ENCODE measurements around the gene FBXO42. TPM values are rescaled to one million over a fixed set of nuclear protein-coding genes. Genes with fewer than 3 reads are reported as not detected.
A peak's percentile ranks its signal among the peaks of the same experiment; 100 is the strongest.

FBXO42 gene
- total and polyA plus RNA-seq, 2 of the 13 experiments (the other 11 are each of a cell fraction or from before 2014, with no cell fraction given), result 7.6 to 17.5 TPM

- POLR2A ChIA-PET, result no interaction called here
- CTCF ChIA-PET (ENCODE audit: low intra/inter-chr PET ratio, low total read pairs), result no interaction called here
- H3K9ac ChIP-seq (ENCODE audit: insufficient read depth, low read depth, low read length), result no peak overlapping the region
- H3K27ac ChIP-seq (ENCODE audit: extremely low read length, insufficient read depth, low read length), result no peak overlapping the region
- WGBS (ENCODE audit: low lambda C conversion rate), result 96% methylated on average over 9 of the region's 10 CpGs
- no peak for ATAC-seq
- H3K4me1 ChIP-seq (ENCODE audit: insufficient read depth, low read length), result no peaks in the 10 kb centered on the region
- DNase-seq (ENCODE audit: low spot score), result no peak
- no peaks in the 10 kb centered on the region for H4K20me1 ChIP-seq (ENCODE audit: insufficient read depth, low read length)
- no peak overlapping the region for H3K4me3 ChIP-seq (replicated peaks in 1 of 3; ENCODE audit: insufficient read depth in 1 of 3, low read depth in 2 of 3, low read length in 3 of 3)
- peaks cover 65% of the 10 kb centered on the region for H3K79me2 ChIP-seq (ENCODE audit: insufficient read depth, low read length)
- H3K36me3 ChIP-seq (replicated peaks in 1 of 2; ENCODE audit: control insufficient read depth in 1 of 2, insufficient read depth in 2 of 2, low read length in 2 of 2), result no peaks in the 10 kb centered on the region; a peak in 1 of 5 replicates
- TF ChIP-seq NR2F6 (IDR thresholded peaks at IDR 0.05) (no peak), NR2F6 (CRISPR knock-in tag; IDR thresholded peaks at IDR 0.05) (peak; percentile 36; the same call in 1 of the 2 replicates), ZNF766 (CRISPR knock-in tag; IDR thresholded peaks at IDR 0.05; ENCODE audit: borderline replicate concordance) (peak; percentile 86; the same call in 1 of the 2 replicates), RARA (CRISPR knock-in tag; IDR thresholded peaks at IDR 0.05) (0 out of 2 replicates have a peak, but pooled peaks have one; percentile 7), THAP7 (CRISPR knock-in tag; IDR thresholded peaks at IDR 0.05) (no peak)
- in situ Hi-C loops (cut with HindIII; ENCODE audit: extremely low pct_ligation_motif_present, low pct_unique_long_range_greater_than_20kb) (no loop called here), intact Hi-C loops (cut with micrococcal nuclease; ENCODE audit: unreplicated experiment) (no loop called here)
- H3K4me2 ChIP-seq (ENCODE audit: low read depth, low read length), result no peak overlapping the region
- H2AFZ ChIP-seq (ENCODE audit: low read length), result no peak overlapping the region
- no peaks in the 10 kb centered on the region for H3K27me3 ChIP-seq (ENCODE audit: control insufficient read depth in 1 of 2, insufficient read depth in 2 of 2, low read length in 2 of 2)
- BruUV-seq (replicated peaks), result no TSS peak
- FAIRE-seq, result no peak
- H3K9me3 ChIP-seq (ENCODE audit: low read length), result no peaks in the 10 kb centered on the region
These were observed 9.8 kb downstream of the FBXO42 start for GRCh38 chr1:16342331-16343062.

- no peaks in the 10 kb centered on the region for H3K27me3 ChIP-seq (ENCODE audit: control insufficient read depth in 1 of 2, insufficient read depth in 2 of 2, low read length in 2 of 2)
- FAIRE-seq (no peak), DNase-seq (ENCODE audit: low spot score) (no peak), ATAC-seq (no peak)
- H3K79me2 ChIP-seq (ENCODE audit: insufficient read depth, low read length), result peaks cover 63% of the 10 kb centered on the region
- intact Hi-C loops (cut with micrococcal nuclease; ENCODE audit: unreplicated experiment) (no loop called here), in situ Hi-C loops (cut with HindIII; ENCODE audit: extremely low pct_ligation_motif_present, low pct_unique_long_range_greater_than_20kb) (no loop called here)
- peaks cover under 1% of the 10 kb centered on the region; the same call in 1 of the 2 replicates for H3K4me1 ChIP-seq (ENCODE audit: insufficient read depth, low read length)
- H3K4me3 ChIP-seq (replicated peaks in 1 of 3; ENCODE audit: insufficient read depth in 1 of 3, low read depth in 2 of 3, low read length in 3 of 3), result no peak overlapping the region
- 96% methylated on average over 1 of the region's 1 CpG for WGBS (ENCODE audit: low lambda C conversion rate)
- H3K27ac ChIP-seq (ENCODE audit: extremely low read length, insufficient read depth, low read length), result no peak overlapping the region
- POLR2A ChIA-PET, result no interaction called here
- no peak overlapping the region for H2AFZ ChIP-seq (ENCODE audit: low read length)
- no peak overlapping the region for H3K4me2 ChIP-seq (ENCODE audit: low read depth, low read length)
- no peaks in the 10 kb centered on the region for H4K20me1 ChIP-seq (ENCODE audit: insufficient read depth, low read length)
- 0 out of 5 replicates have a peak, but pooled peaks cover 0 to 3% of the 10 kb centered on the region in 2 experiments for H3K36me3 ChIP-seq (replicated peaks in 1 of 2; ENCODE audit: control insufficient read depth in 1 of 2, insufficient read depth in 2 of 2, low read length in 2 of 2)
- H3K9ac ChIP-seq (ENCODE audit: insufficient read depth, low read depth, low read length), result no peak overlapping the region
- CTCF ChIA-PET (ENCODE audit: low intra/inter-chr PET ratio, low total read pairs), result no interaction called here
- H3K9me3 ChIP-seq (ENCODE audit: low read length), result no peaks in the 10 kb centered on the region
- BruUV-seq (replicated peaks), result no TSS peak
- TF ChIP-seq TARDBP (CRISPR knock-in tag; IDR thresholded peaks at IDR 0.05) (no peak), HCFC1 (IDR thresholded peaks at IDR 0.05; ENCODE audit: low read depth, low read length) (no peak), DMAP1 (CRISPR knock-in tag; IDR thresholded peaks at IDR 0.05) (no peak), ZNF335 (CRISPR knock-in tag; IDR thresholded peaks at IDR 0.05) (no peak), POLR2AphosphoS5 (IDR thresholded peaks at IDR 0.05; ENCODE audit: low read depth, low read length) (no peak), IRF2 (CRISPR knock-in tag; IDR thresholded peaks at IDR 0.05) (no peak), ZNF264 (CRISPR knock-in tag; IDR thresholded peaks at IDR 0.05) (no peak), ZNF773 (CRISPR knock-in tag; IDR thresholded peaks at IDR 0.05; ENCODE audit: borderline replicate concordance) (no peak), ESRRA (CRISPR knock-in tag; IDR thresholded peaks at IDR 0.05; ENCODE audit: low read depth) (no peak), ZBTB2 (CRISPR knock-in tag; IDR thresholded peaks at IDR 0.05; ENCODE audit: low read depth) (no peak), MBNL3 (CRISPR knock-in tag; conservative IDR thresholded peaks at IDR 0.05) (no peak), FOXO4 (CRISPR knock-in tag; conservative IDR thresholded peaks at IDR 0.05) (no peak), JUND (CRISPR knock-in tag; IDR thresholded peaks at IDR 0.05) (no peak)
These were observed 11.6 kb downstream of the FBXO42 start for GRCh38 chr1:16340673-16341072.
